ENCODE results near the gene PTH1R.

GRCh38 chr3:46947546-46947901 lies 70.0 kb downstream of the PTH1R start:
- TF ChIP-seq POLR2A (IDR thresholded peaks at IDR 0.05) (no peak), CTCF (IDR thresholded peaks at IDR 0.05) (no peak), POLR2AphosphoS5 (IDR thresholded peaks at IDR 0.05; ENCODE audit: insufficient read depth in 1 of 2, low read depth in 1 of 2) (no peak)

Data from vagina (tissue), 2 donors.